HG02610 (cell line): ENCODE data around the gene BBIP1.
A peak's percentile ranks its signal among the peaks of the same experiment; 100 is the strongest.

Experiments
- ATAC-seq: cut with Tn5 transposase; IDR thresholded peaks from one replicate; pipeline ENCODE4 v1.9.1; 2021; ENCODE audit warnings: mild to moderate bottlenecking, moderate library complexity; ENCODE audit not compliant: unreplicated experiment

BBIP1 gene

GRCh38 chr10:110885932-110886674, 32.9 kb downstream of the BBIP1 start:
- no peak for ATAC-seq

GRCh38 chr10:110883924-110884323, 35.1 kb downstream of the BBIP1 start:
- no peak for ATAC-seq

GRCh38 chr10:110881905-110882304, 37.1 kb downstream of the BBIP1 start:
- ATAC-seq = no peak

GRCh38 chr10:110881247-110881646, 37.7 kb downstream of the BBIP1 start:
- ATAC-seq = no peak

GRCh38 chr10:110880012-110880411, 39.0 kb downstream of the BBIP1 start:
- ATAC-seq = no peak

- ATAC-seq = no peak
Measured at GRCh38 chr10:110876788-110877187, 42.2 kb downstream of the BBIP1 start.

GRCh38 chr10:110876000-110876399, 43.0 kb downstream of the BBIP1 start:
- no peak for ATAC-seq

- no peak for ATAC-seq
Measured at GRCh38 chr10:110873951-110874350, 45.0 kb downstream of the BBIP1 start.

- ATAC-seq = no peak
Measured at GRCh38 chr10:110872984-110873923, 45.7 kb downstream of the BBIP1 start.

GRCh38 chr10:110872145-110872983, 46.6 kb downstream of the BBIP1 start:
- peak; percentile 37 for ATAC-seq

- ATAC-seq = peak; percentile 82
Measured at GRCh38 chr10:110871298-110872084, 47.5 kb downstream of the BBIP1 start, which contains the start of gene PDCD4. Gene PDCD4 (plus strand): TSS chr10:110871928. CDS start chr10:110876028, 4,100 bp downstream.

- no peak for ATAC-seq
Measured at GRCh38 chr10:110870823-110871297, 48.1 kb downstream of the BBIP1 start.

GRCh38 chr10:110868981-110869380, 50.0 kb downstream of the BBIP1 start:
- ATAC-seq = no peak

- no peak for ATAC-seq
Measured at GRCh38 chr10:110867807-110868465, 51.0 kb downstream of the BBIP1 start.

GRCh38 chr10:110867011-110867806, 51.8 kb downstream of the BBIP1 start:
- ATAC-seq = peak; percentile 26

- no peak for ATAC-seq
Measured at GRCh38 chr10:110865809-110866482, 53.0 kb downstream of the BBIP1 start.

GRCh38 chr10:110865186-110865808, 53.7 kb downstream of the BBIP1 start:
- ATAC-seq = no peak
